NCI-H748 treated with DMSO at 0.1 percent for 48 hours (cell line): ENCODE results near the gene ATP8B4.

ENCODE experiments used
- DNase-seq: peaks from one replicate; lab custom pipeline; 2025; lab: John Stamatoyannopoulos, UW

ATP8B4 gene

GRCh38 chr15:49898097-49898496, 220.9 kb downstream of the ATP8B4 start:
- DNase-seq, result no peak

GRCh38 chr15:49895347-49896223, 223.4 kb downstream of the ATP8B4 start:
- no peak for DNase-seq

GRCh38 chr15:49890689-49891088, 228.3 kb downstream of the ATP8B4 start:
- no peak for DNase-seq

- DNase-seq, result no peak
Measured at GRCh38 chr15:49889536-49889935, 229.5 kb downstream of the ATP8B4 start.

- no peak for DNase-seq
Measured at GRCh38 chr15:49888734-49889133, 230.3 kb downstream of the ATP8B4 start.

- no peak for DNase-seq
Measured at GRCh38 chr15:49888323-49888693, 230.7 kb downstream of the ATP8B4 start.

GRCh38 chr15:49887659-49888322, 231.2 kb downstream of the ATP8B4 start:
- DNase-seq, result no peak

- DNase-seq, result no peak
Measured at GRCh38 chr15:49883121-49883520, 235.9 kb downstream of the ATP8B4 start.

- DNase-seq, result no peak
Measured at GRCh38 chr15:49881866-49882265, 237.2 kb downstream of the ATP8B4 start.

- no peak for DNase-seq
Measured at GRCh38 chr15:49881433-49881832, 237.6 kb downstream of the ATP8B4 start.

- no peak for DNase-seq
Measured at GRCh38 chr15:49877873-49878521, 241.0 kb downstream of the ATP8B4 start.

- no peak for DNase-seq
Measured at GRCh38 chr15:49877117-49877872, 241.7 kb downstream of the ATP8B4 start.

GRCh38 chr15:49876401-49877038, 242.5 kb downstream of the ATP8B4 start:
- no peak for DNase-seq

- no peak for DNase-seq
Measured at GRCh38 chr15:49875392-49875791, 243.6 kb downstream of the ATP8B4 start.

GRCh38 chr15:49870472-49870871, 248.6 kb downstream of the ATP8B4 start:
- no peak for DNase-seq

- DNase-seq, result no peak
Measured at GRCh38 chr15:49868348-49868747, 250.7 kb downstream of the ATP8B4 start.

GRCh38 chr15:49865925-49866757, 252.9 kb downstream of the ATP8B4 start:
- DNase-seq, result no peak

GRCh38 chr15:49864251-49864650, 254.8 kb downstream of the ATP8B4 start:
- DNase-seq, result no peak

- DNase-seq, result no peak
Measured at GRCh38 chr15:49863431-49864224, 255.4 kb downstream of the ATP8B4 start.

GRCh38 chr15:49860101-49860500, 258.9 kb downstream of the ATP8B4 start:
- DNase-seq, result no peak
